Measurements from ENCODE around the gene KRT80. TPM values are rescaled to one million over a fixed set of nuclear protein-coding genes. Genes with fewer than 3 reads are reported as not detected.

The KRT80 gene
- total and polyA plus RNA-seq, 2 donors from 2014 or later = 1.0 to 12.3 TPM

- H3K27ac ChIP-seq (ENCODE audit: low read depth in 2 of 2, low read length in 2 of 2) = no peak overlapping the region
- H3K36me3 ChIP-seq (ENCODE audit: control insufficient read depth in 2 of 3, insufficient read depth in 3 of 3, low read length in 3 of 3) = no peaks in the 10 kb centered on the region
- H3K27me3 ChIP-seq (ENCODE audit: control insufficient read depth, insufficient read depth, low read length) = no peaks in the 10 kb centered on the region
- H3K9ac ChIP-seq (ENCODE audit: low read length in 3 of 3) = no peak overlapping the region
- no peaks in the 10 kb centered on the region for H3K9me3 ChIP-seq (ENCODE audit: control insufficient read depth in 2 of 3, insufficient read depth in 1 of 3, low read length in 3 of 3)
- TF ChIP-seq, protein P1, sequence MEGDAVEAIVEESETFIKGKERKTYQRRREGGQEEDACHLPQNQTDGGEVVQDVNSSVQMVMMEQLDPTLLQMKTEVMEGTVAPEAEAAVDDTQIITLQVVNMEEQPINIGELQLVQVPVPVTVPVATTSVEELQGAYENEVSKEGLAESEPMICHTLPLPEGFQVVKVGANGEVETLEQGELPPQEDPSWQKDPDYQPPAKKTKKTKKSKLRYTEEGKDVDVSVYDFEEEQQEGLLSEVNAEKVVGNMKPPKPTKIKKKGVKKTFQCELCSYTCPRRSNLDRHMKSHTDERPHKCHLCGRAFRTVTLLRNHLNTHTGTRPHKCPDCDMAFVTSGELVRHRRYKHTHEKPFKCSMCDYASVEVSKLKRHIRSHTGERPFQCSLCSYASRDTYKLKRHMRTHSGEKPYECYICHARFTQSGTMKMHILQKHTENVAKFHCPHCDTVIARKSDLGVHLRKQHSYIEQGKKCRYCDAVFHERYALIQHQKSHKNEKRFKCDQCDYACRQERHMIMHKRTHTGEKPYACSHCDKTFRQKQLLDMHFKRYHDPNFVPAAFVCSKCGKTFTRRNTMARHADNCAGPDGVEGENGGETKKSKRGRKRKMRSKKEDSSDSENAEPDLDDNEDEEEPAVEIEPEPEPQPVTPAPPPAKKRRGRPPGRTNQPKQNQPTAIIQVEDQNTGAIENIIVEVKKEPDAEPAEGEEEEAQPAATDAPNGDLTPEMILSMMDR (IDR thresholded peaks at IDR 0.05; ENCODE audit: borderline replicate concordance, extremely low read depth, insufficient read depth) = no peak
- intact Hi-C loops (cut with DNase I) = no loop called here
- no peak overlapping the region for H3K4me3 ChIP-seq (ENCODE audit: low read length in 3 of 3)
- no peaks in the 10 kb centered on the region for H3K4me1 ChIP-seq (ENCODE audit: control insufficient read depth in 2 of 3, insufficient read depth in 2 of 3, low read depth in 1 of 3, low read length in 3 of 3)
- DNase-seq (no peak), FAIRE-seq (no peak)
Observed at GRCh38 chr12:52139147-52139546, 52.7 kb downstream of the KRT80 start.

DNA sequence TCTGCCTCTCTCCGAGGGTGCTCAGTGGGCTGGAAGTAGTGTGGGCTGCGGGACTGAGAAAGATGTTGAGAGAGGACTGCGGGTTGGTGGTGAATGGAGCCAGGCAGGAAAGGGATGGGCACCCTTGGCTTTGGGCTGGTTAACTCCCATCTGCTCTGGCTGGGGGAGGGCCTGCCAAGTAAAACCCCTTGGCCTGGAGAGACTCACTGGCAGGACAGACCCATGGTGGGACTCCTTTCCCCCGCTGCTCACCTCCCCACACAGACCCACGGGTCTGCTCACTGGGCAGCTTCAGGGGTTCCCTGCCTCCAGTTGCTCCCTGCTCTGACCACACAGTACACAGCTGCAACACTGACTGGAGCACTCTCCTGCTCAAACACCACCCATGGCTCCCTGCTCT is 54.1 kb downstream of the KRT80 start:
- intact Hi-C loops (cut with DNase I) = no loop called here
- TF ChIP-seq, protein P1 (IDR thresholded peaks at IDR 0.05; ENCODE audit: borderline replicate concordance, extremely low read depth, insufficient read depth) = no peak

GRCh38 chr12:52132754-52133161 is 59.1 kb downstream of the KRT80 start:
- TF ChIP-seq, protein P1 (IDR thresholded peaks at IDR 0.05; ENCODE audit: borderline replicate concordance, extremely low read depth, insufficient read depth) = no peak
- no peak overlapping the region for H3K4me3 ChIP-seq (ENCODE audit: low read length in 3 of 3)
- H3K4me1 ChIP-seq (ENCODE audit: control insufficient read depth in 2 of 3, insufficient read depth in 2 of 3, low read depth in 1 of 3, low read length in 3 of 3) = no peaks in the 10 kb centered on the region
- no peak overlapping the region for H3K27ac ChIP-seq (ENCODE audit: low read depth in 2 of 2, low read length in 2 of 2)
- DNase-seq = no peak
- FAIRE-seq = no peak
- intact Hi-C loops (cut with DNase I) = no loop called here
- no peaks in the 10 kb centered on the region for H3K9me3 ChIP-seq (ENCODE audit: control insufficient read depth in 2 of 3, insufficient read depth in 1 of 3, low read length in 3 of 3)
- no peak overlapping the region for H3K9ac ChIP-seq (ENCODE audit: low read length in 3 of 3)
- H3K36me3 ChIP-seq (ENCODE audit: control insufficient read depth in 2 of 3, insufficient read depth in 3 of 3, low read length in 3 of 3) = no peaks in the 10 kb centered on the region
- no peaks in the 10 kb centered on the region for H3K27me3 ChIP-seq (ENCODE audit: control insufficient read depth, insufficient read depth, low read length)

More for the DNA sequence above, 54.1 kb downstream of the KRT80 start:
- H3K9ac ChIP-seq (ENCODE audit: low read length in 3 of 3) = no peak overlapping the region
- DNase-seq = no peak
- H3K9me3 ChIP-seq (ENCODE audit: control insufficient read depth in 2 of 3, insufficient read depth in 1 of 3, low read length in 3 of 3) = no peaks in the 10 kb centered on the region
- H3K27me3 ChIP-seq (ENCODE audit: control insufficient read depth, insufficient read depth, low read length) = no peaks in the 10 kb centered on the region
- H3K4me3 ChIP-seq (ENCODE audit: low read length in 3 of 3) = no peak overlapping the region
- no peaks in the 10 kb centered on the region for H3K36me3 ChIP-seq (ENCODE audit: control insufficient read depth in 2 of 3, insufficient read depth in 3 of 3, low read length in 3 of 3)
- no peak overlapping the region for H3K27ac ChIP-seq (ENCODE audit: low read depth in 2 of 2, low read length in 2 of 2)
- no peaks in the 10 kb centered on the region for H3K4me1 ChIP-seq (ENCODE audit: control insufficient read depth in 2 of 3, insufficient read depth in 2 of 3, low read depth in 1 of 3, low read length in 3 of 3)
- FAIRE-seq = no peak

- H3K4me3 ChIP-seq (ENCODE audit: low read length in 3 of 3) = no peak overlapping the region
- H3K9ac ChIP-seq (ENCODE audit: low read length in 3 of 3) = no peak overlapping the region
- TF ChIP-seq, protein P1 (IDR thresholded peaks at IDR 0.05; ENCODE audit: borderline replicate concordance, extremely low read depth, insufficient read depth) = no peak
- no peaks in the 10 kb centered on the region for H3K9me3 ChIP-seq (ENCODE audit: control insufficient read depth in 2 of 3, insufficient read depth in 1 of 3, low read length in 3 of 3)
- FAIRE-seq (no peak), DNase-seq (no peak)
- intact Hi-C loops (cut with DNase I) = no loop called here
- no peaks in the 10 kb centered on the region for H3K36me3 ChIP-seq (ENCODE audit: control insufficient read depth in 2 of 3, insufficient read depth in 3 of 3, low read length in 3 of 3)
- H3K4me1 ChIP-seq (ENCODE audit: control insufficient read depth in 2 of 3, insufficient read depth in 2 of 3, low read depth in 1 of 3, low read length in 3 of 3) = peaks cover 2 to 14% (median 2%) of the 10 kb centered on the region in 3 donors
- H3K27me3 ChIP-seq (ENCODE audit: control insufficient read depth, insufficient read depth, low read length) = no peaks in the 10 kb centered on the region
- H3K27ac ChIP-seq (ENCODE audit: low read depth in 2 of 2, low read length in 2 of 2) = no peak overlapping the region
Observed at GRCh38 chr12:52130711-52131110, 61.1 kb downstream of the KRT80 start.
